Prostate gland (tissue), 2 donors: ENCODE results near the gene B4GALT5. TPM values are rescaled to one million over a fixed set of nuclear protein-coding genes. Genes with fewer than 3 reads are reported as not detected.

Experiments used
- DNase-seq: peaks from one replicate; pipeline ENCODE4 v3.0.0-alpha.2; 2019; ENCODE audit warnings: low spot score
- H3K27ac ChIP-seq, 2 donors: fragments of 200-600 bp; sonication (generic); 2 replicates each; pipeline ENCODE4 v1.5.1; 2017 to 2019
- H3K27me3 ChIP-seq: fragments of 200-600 bp; sonication (generic); replicated peaks from 2 replicates; pipeline ENCODE4 v1.5.1; 2019; ENCODE audit not compliant: insufficient read depth
- H3K36me3 ChIP-seq, 2 donors: fragments of 200-600 bp; sonication (generic); 1 replicate in 1 of 2; 2 replicates in 1 of 2; pipeline versions ENCODE4 v1.5.1 to v1.8.1; 2017 to 2019
- H3K4me1 ChIP-seq: fragments of 200-600 bp; sonication (generic); replicated peaks from 2 replicates; pipeline ENCODE4 v1.5.1; 2019
- H3K4me3 ChIP-seq, 2 donors: fragments of 200-600 bp; sonication (generic); 2 replicates each; pipeline ENCODE4 v1.5.1; 2017 to 2019
- H3K9me3 ChIP-seq: fragments of 200-600 bp; sonication (generic); 2 replicates; pipeline ENCODE4 v1.5.1; 2017
- CTCF ChIP-seq, 4 experiments: fragments of 200-600 bp in 2 of 4; fragments of 450-650 bp in 2 of 4; sonication (generic) in 2 of 4; IDR thresholded peaks; 1 replicate in 3 of 4; 2 replicates in 1 of 4; pipeline ENCODE4 v1.5.1; 2016 to 2019; ENCODE audit warnings: antibody characterized with exemption in 4 of 4, mild to moderate bottlenecking in 2 of 4, moderate library complexity in 2 of 4
- POLR2A ChIP-seq: fragments of 450-650 bp; IDR thresholded peaks from one replicate; pipeline ENCODE4 v1.6.1; 2016; ENCODE audit warnings: antibody characterized with exemption, mild to moderate bottlenecking
- POLR2AphosphoS5 ChIP-seq: sonication (generic); formaldehyde crosslinking; IDR thresholded peaks from one replicate; pipeline ENCODE4 v1.6.1; 2017; ENCODE audit warnings: antibody characterized with exemption
- WGBS: methylation state at CpG from one replicate; pipeline ENCODE4 v1.1.5; 2018; 5-methylcytosine and 5-hydroxymethylcytosine counted together
- intact Hi-C: fragments of 100-400 bp; cut with DNase I; formaldehyde crosslinking; loops from one replicate; pipeline ENCODE4 v1.14.2; 2022
- total RNA-seq, 2 donors: library from RNA; depleted of rRNA; stranded (reverse); fragments of >200 nt; gene quantifications; one replicate each; pipeline ENCODE4 v1.1.0, GENCODE V29; 2016

B4GALT5 gene
- total RNA-seq, 2 donors from 2014 or later: 17.8 to 53.7 TPM

- WGBS: 89% methylated on average over 6 of the region's 6 CpGs
These were observed 89.4 kb downstream of the B4GALT5 start for GRCh38 chr20:49624317-49624716.

GRCh38 chr20:49622243-49622642 lies 91.4 kb downstream of the B4GALT5 start:
- no peak for TF ChIP-seq POLR2AphosphoS5
- TF ChIP-seq CTCF (IDR thresholded peaks at IDR 0.05): no peak
- no peak for TF ChIP-seq POLR2A
- no peak overlapping the region for H3K27ac ChIP-seq
- no peaks in the 10 kb centered on the region for H3K36me3 ChIP-seq
- H3K4me1 ChIP-seq: no peaks in the 10 kb centered on the region
- H3K27me3 ChIP-seq: no peaks in the 10 kb centered on the region
- no peak for DNase-seq
- intact Hi-C loops: no loop called here
- no peak overlapping the region for H3K4me3 ChIP-seq
- H3K9me3 ChIP-seq: no peaks in the 10 kb centered on the region
- WGBS: 91% methylated on average over 1 of the region's 1 CpG

More at GRCh38 chr20:49624317-49624716, 89.4 kb downstream of the B4GALT5 start:
- TF ChIP-seq POLR2AphosphoS5: no peak
- no peak for TF ChIP-seq CTCF (IDR thresholded peaks at IDR 0.05)
- no peak for TF ChIP-seq POLR2A
- Histone ChIP-seq H3K9me3 (no peaks in the 10 kb centered on the region), H3K27me3 (no peaks in the 10 kb centered on the region), H3K4me3 (no peak overlapping the region), H3K36me3 (no peaks in the 10 kb centered on the region), H3K4me1 (no peaks in the 10 kb centered on the region), H3K27ac (no peak overlapping the region)
- intact Hi-C loops: no loop called here
- DNase-seq: no peak

- no peak for TF ChIP-seq POLR2A
- no peak for TF ChIP-seq CTCF (IDR thresholded peaks at IDR 0.05)
- TF ChIP-seq POLR2AphosphoS5: no peak
- Histone ChIP-seq H3K27ac (no peak overlapping the region), H3K4me1 (no peaks in the 10 kb centered on the region), H3K4me3 (no peak overlapping the region), H3K27me3 (no peaks in the 10 kb centered on the region), H3K36me3 (no peaks in the 10 kb centered on the region), H3K9me3 (no peaks in the 10 kb centered on the region)
- 76% methylated on average over 12 of the region's 12 CpGs for WGBS
- intact Hi-C loops: no loop called here
- DNase-seq: no peak
These were observed 93.1 kb downstream of the B4GALT5 start for GRCh38 chr20:49620364-49621240.

- H3K36me3 ChIP-seq: no peaks in the 10 kb centered on the region
- H3K27me3 ChIP-seq: no peaks in the 10 kb centered on the region
- H3K4me1 ChIP-seq: no peaks in the 10 kb centered on the region
- intact Hi-C loops: no loop called here
- no peak for DNase-seq
- no peak overlapping the region for H3K4me3 ChIP-seq
- no peak overlapping the region for H3K27ac ChIP-seq
- WGBS: 96% methylated on average over 4 of the region's 4 CpGs
- no peaks in the 10 kb centered on the region for H3K9me3 ChIP-seq
- TF ChIP-seq CTCF (IDR thresholded peaks at IDR 0.05) (no peak), POLR2A (no peak), POLR2AphosphoS5 (no peak)
These were observed 94.3 kb downstream of the B4GALT5 start for GRCh38 chr20:49619113-49620048.
